IMR-90 (cell line): ENCODE data around the gene SUSD6. TPM values are rescaled to one million over a fixed set of nuclear protein-coding genes. Genes with fewer than 3 reads are reported as not detected.
A peak's percentile ranks its signal among the peaks of the same experiment; 100 is the strongest.

Experiments
- ATAC-seq: fragments of 200-7000 bp; cut with Tn5 transposase; 2 replicates; pipeline ENCODE4 v1.9.1; 2020; ENCODE audit warnings: low read depth, mild to moderate bottlenecking, moderate library complexity
- BruUV-seq: library from RNA; stranded (reverse); fragments of 400-500 nt; replicated peaks from 2 replicates; lab custom pipeline; 2021; lab: Mats Ljungman, UMichigan
- CTCF ChIA-PET: fragments of 300-600 bp; formaldehyde crosslinking; extraction: SDS; loops from one replicate; lab custom pipeline; 2021; ENCODE audit warnings: antibody characterized with exemption; lab: Yijun Ruan, JAX
- POLR2A ChIA-PET: fragments of 300-600 bp; sonication (Branson Sonifier 250); formaldehyde crosslinking; loops from one replicate; lab custom pipeline; 2022; ENCODE audit warnings: antibody characterized with exemption; ENCODE audit not compliant: unreplicated experiment; lab: Charles Lee
- DNase-seq: peaks from one replicate; pipeline ENCODE4 v3.0.0; 2013
- H2AFZ ChIP-seq: replicated peaks from 2 replicates; pipeline ENCODE3; 2013; ENCODE audit warnings: low read length, mild to moderate bottlenecking; ENCODE audit not compliant: poor library complexity
- H2AK5ac ChIP-seq: 2 replicates; pipeline ENCODE4 v1.6.1; 2013; ENCODE audit warnings: low read depth, low read length, inconsistent platforms
- H2AK9ac ChIP-seq: replicated peaks from 2 replicates; pipeline ENCODE3; 2013; ENCODE audit warnings: mild to moderate bottlenecking, low read depth, low read length, moderate library complexity; ENCODE audit not compliant: poor library complexity
- H2BK120ac ChIP-seq: 2 replicates; pipeline ENCODE4 v1.6.1; 2013; ENCODE audit warnings: low read depth, low read length, inconsistent platforms
- H2BK15ac ChIP-seq: 3 replicates; pipeline ENCODE4 v1.6.1; 2013; ENCODE audit warnings: low read depth, low read length, inconsistent platforms
- H2BK20ac ChIP-seq: 2 replicates; pipeline ENCODE4 v1.6.1; 2013; ENCODE audit warnings: low read depth, mild to moderate bottlenecking, inconsistent platforms, low read length, moderate library complexity
- H2BK5ac ChIP-seq: 2 replicates; pipeline ENCODE4 v1.6.1; 2013; ENCODE audit warnings: mild to moderate bottlenecking, low read depth, low read length, inconsistent platforms; ENCODE audit not compliant: poor library complexity, severe bottlenecking
- H3K14ac ChIP-seq: replicated peaks from 2 replicates; pipeline ENCODE4 v1.6.1; 2013; ENCODE audit warnings: low read depth, low read length, inconsistent platforms
- H3K18ac ChIP-seq: 2 replicates; pipeline ENCODE4 v1.6.1; 2013; ENCODE audit warnings: low read depth, low read length, control low read depth
- H3K23ac ChIP-seq: 2 replicates; pipeline ENCODE4 v1.6.1; 2013; ENCODE audit warnings: low read depth, low read length, inconsistent platforms
- H3K27ac ChIP-seq: 2 replicates; pipeline ENCODE4 v1.5.1; 2013; ENCODE audit warnings: mild to moderate bottlenecking, control low read depth, low read length; ENCODE audit not compliant: insufficient read depth
- H3K27me3 ChIP-seq: 2 replicates; pipeline ENCODE4 v1.6.1; 2013; ENCODE audit warnings: low read length; ENCODE audit not compliant: control insufficient read depth, insufficient read depth
- H3K36me3 ChIP-seq: 2 replicates; pipeline ENCODE4 v1.6.1; 2013; ENCODE audit warnings: low read length, mixed read lengths; ENCODE audit not compliant: control insufficient read depth, insufficient read depth
- H3K4ac ChIP-seq: 2 replicates; pipeline ENCODE4 v1.6.1; 2013; ENCODE audit warnings: low read depth, low read length, inconsistent platforms
- H3K4me1 ChIP-seq: 2 replicates; pipeline ENCODE4 v1.6.1; 2013; ENCODE audit warnings: low read length, mixed read lengths; ENCODE audit not compliant: control insufficient read depth, insufficient read depth
- H3K4me2 ChIP-seq: 2 replicates; pipeline ENCODE4 v1.6.1; 2013; ENCODE audit warnings: low read depth, mild to moderate bottlenecking, control low read depth, low read length, moderate library complexity
- H3K4me3 ChIP-seq: 2 replicates; pipeline ENCODE4 v1.5.1; 2013; ENCODE audit warnings: low read depth, mild to moderate bottlenecking, control low read depth, low read length, moderate library complexity; ENCODE audit not compliant: insufficient read depth
- H3K56ac ChIP-seq: 2 replicates; pipeline ENCODE4 v1.6.1; 2013; ENCODE audit warnings: low read length, inconsistent platforms; ENCODE audit not compliant: insufficient read depth; ENCODE audit errors: extremely low read depth
- H3K79me1 ChIP-seq, 2 experiments: 2 replicates each; pipeline ENCODE4 v1.6.1; 2013; ENCODE audit warnings: low read length in 2 of 2, inconsistent platforms in 1 of 2, low read depth in 1 of 2
- H3K9ac ChIP-seq: 2 replicates; pipeline ENCODE4 v1.6.1; 2013; ENCODE audit warnings: low read depth, low read length, control low read depth
- H3K9me1 ChIP-seq: 2 replicates; pipeline ENCODE4 v1.6.1; 2013; ENCODE audit warnings: low read length, inconsistent platforms; ENCODE audit not compliant: insufficient read depth
- H3K9me3 ChIP-seq: 2 replicates; pipeline ENCODE4 v1.6.1; 2013; ENCODE audit warnings: low read length; ENCODE audit not compliant: control insufficient read depth, insufficient read depth
- H4K20me1 ChIP-seq: 2 replicates; pipeline ENCODE4 v1.6.1; 2013; ENCODE audit warnings: low read length, inconsistent platforms; ENCODE audit not compliant: insufficient read depth
- H4K5ac ChIP-seq: 2 replicates; pipeline ENCODE4 v1.6.1; 2013; ENCODE audit warnings: mild to moderate bottlenecking, low read depth, low read length, control low read depth
- H4K8ac ChIP-seq, 2 experiments: 2 replicates each; pipeline ENCODE4 v1.6.1; 2013; ENCODE audit warnings: low read depth in 2 of 2, low read length in 2 of 2, control low read depth in 1 of 2, inconsistent platforms in 1 of 2
- H4K91ac ChIP-seq: 2 replicates; pipeline ENCODE4 v1.6.1; 2013; ENCODE audit warnings: low read depth, low read length, inconsistent platforms; ENCODE audit not compliant: insufficient read depth
- BHLHE40 ChIP-seq: fragments of 150-350 bp; IDR thresholded peaks from 2 replicates; pipeline ENCODE4 v1.6.1; 2016; ENCODE audit warnings: mild to moderate bottlenecking, low read depth, low read length
- CEBPB ChIP-seq: IDR thresholded peaks from 2 replicates; pipeline ENCODE4 v1.6.1; 2012; ENCODE audit warnings: low read depth, low read length, improper control_type of control experiment
- CHD1 ChIP-seq: IDR thresholded peaks from 2 replicates; pipeline ENCODE4 v1.6.1; 2012; ENCODE audit warnings: low read depth, low read length, improper control_type of control experiment
- CTCF ChIP-seq: conservative IDR thresholded peaks from 2 replicates; pipeline ENCODE4 v1.5.1; 2012; ENCODE audit warnings: mild to moderate bottlenecking, low read depth, low read length, improper control_type of control experiment
- FOS ChIP-seq: fragments of 150-350 bp; IDR thresholded peaks from 2 replicates; pipeline ENCODE4 v1.6.1; 2016; ENCODE audit warnings: low read depth, low read length
- MAFK ChIP-seq: IDR thresholded peaks from 2 replicates; pipeline ENCODE4 v1.6.1; 2012; ENCODE audit warnings: low read depth, low read length, improper control_type of control experiment
- MAZ ChIP-seq: IDR thresholded peaks from 2 replicates; pipeline ENCODE4 v1.6.1; 2012; ENCODE audit warnings: low read depth, mild to moderate bottlenecking, low read length, improper control_type of control experiment, moderate library complexity, borderline replicate concordance
- MXI1 ChIP-seq: IDR thresholded peaks from 2 replicates; pipeline ENCODE4 v1.6.1; 2012; ENCODE audit warnings: low read depth, mild to moderate bottlenecking, low read length, moderate library complexity, borderline replicate concordance
- NFE2L2 ChIP-seq: fragments of 150-350 bp; IDR thresholded peaks from 2 replicates; pipeline ENCODE4 v1.6.1; 2016; ENCODE audit warnings: low read depth, mild to moderate bottlenecking, low read length
- POLR2A ChIP-seq: IDR thresholded peaks from 2 replicates; pipeline ENCODE4 v1.6.1; 2012; ENCODE audit warnings: mild to moderate bottlenecking, low read depth, low read length
- RAD21 ChIP-seq: IDR thresholded peaks from 2 replicates; pipeline ENCODE4 v1.6.1; 2012; ENCODE audit warnings: low read length, improper control_type of control experiment
- RCOR1 ChIP-seq: IDR thresholded peaks from 2 replicates; pipeline ENCODE4 v1.6.1; 2012; ENCODE audit warnings: mild to moderate bottlenecking, low read length, improper control_type of control experiment; ENCODE audit not compliant: insufficient replicate concordance
- RFX5 ChIP-seq: IDR thresholded peaks from 2 replicates; pipeline ENCODE4 v1.8.0; 2012; ENCODE audit warnings: low read depth, mild to moderate bottlenecking, low read length, moderate library complexity
- SMC3 ChIP-seq: fragments of 150-350 bp; IDR thresholded peaks from 2 replicates; pipeline ENCODE4 v1.6.1; 2016; ENCODE audit warnings: low read depth, mild to moderate bottlenecking, antibody characterized with exemption, low read length, moderate library complexity
- USF2 ChIP-seq: fragments of 150-350 bp; IDR thresholded peaks from 2 replicates; pipeline ENCODE4 v1.6.1; 2017; ENCODE audit warnings: mild to moderate bottlenecking, antibody characterized with exemption, low read length, low read depth
- WGBS, 2 experiments: methylation state at CpG; one replicate each; pipeline versions ENCODE4 v1.1.5 to v1.1.7; 2013; ENCODE audit warnings: missing lambda C conversion rate in 2 of 2; ENCODE audit not compliant: insufficient read length in 1 of 2; ENCODE audit errors: extremely low coverage in 2 of 2; 5-methylcytosine and 5-hydroxymethylcytosine counted together
- dilution Hi-C: fragments of 300-500 bp; cut with HindIII; formaldehyde crosslinking; loops from one replicate; pipeline ENCODE4 v1.14.3; 2018; ENCODE audit warnings: low sequenced_read_pairs; ENCODE audit not compliant: unreplicated experiment
- in situ Hi-C: fragments of 300-500 bp; cut with MboI; formaldehyde crosslinking; loops from 3 replicates; pipeline ENCODE4 v1.14.3; 2019; ENCODE audit warnings: low sequenced_read_pairs, inconsistent platforms, mixed read lengths
- intact Hi-C: fragments of 100-400 bp; cut with micrococcal nuclease; formaldehyde crosslinking; loops from 2 replicates; pipeline ENCODE4 v1.10.0; 2022
- polyA plus RNA-seq, 3 experiments: library from polyadenylated mRNA; depleted of rRNA; stranded (reverse); fragments of >200 nt; gene quantifications; 2 replicates each; pipeline ENCODE4 v1.2.3, GENCODE V29; 2012; ENCODE audit warnings: low replicate concordance in 1 of 3
- total RNA-seq: library from RNA; depleted of rRNA; stranded (reverse); fragments of >200 nt; gene quantifications from 2 replicates; pipeline ENCODE4 v1.2.3, GENCODE V29; 2012
- TF ChIP-seq, protein P1 (sequence below): fragments of 150-350 bp; IDR thresholded peaks from 2 replicates; pipeline ENCODE4 v1.6.1; 2016; ENCODE audit warnings: low read depth, mild to moderate bottlenecking, low read length, moderate library complexity, borderline replicate concordance

SUSD6 gene
- total and polyA plus RNA-seq, 2 of the 4 experiments (the other 2 are of a cell fraction), result 2.3 to 10.1 TPM

DNA sequence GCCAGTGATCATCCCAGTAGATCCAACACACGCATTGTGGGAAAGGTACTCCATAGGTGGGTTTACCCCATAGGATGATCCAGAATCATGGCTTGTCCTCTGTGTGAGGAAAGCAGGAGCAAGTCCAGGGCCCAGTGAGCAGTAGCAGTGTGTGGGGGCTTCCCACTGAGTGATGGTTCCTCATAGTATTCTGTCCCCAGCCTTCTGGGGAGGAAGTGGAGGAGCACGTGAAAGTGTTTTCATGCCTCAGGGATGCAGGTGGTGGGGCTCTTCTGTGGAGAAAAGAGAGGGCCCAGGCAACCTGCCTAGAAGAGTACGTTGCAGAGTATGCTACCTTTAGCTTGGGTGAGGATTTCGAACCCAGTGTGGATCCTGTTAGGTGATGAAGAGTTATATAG, 56.5 kb downstream of the SUSD6 start:
- H4K8ac ChIP-seq, result peak overlapping the region in 1 of 2 experiments; percentile 22; a peak in 2 of 4 replicates
- H3K9me3 ChIP-seq, result no peaks in the 10 kb centered on the region
- in situ Hi-C loops (no loop called here), intact Hi-C loops (loop anchor here (5.0 kb wide), 1 partner anchor 44 kb away; no protein-coding TSS in a partner anchor), dilution Hi-C loops (no loop called here)
- BruUV-seq, result no TSS peak
- WGBS, 2 experiments, result no CpG with 5 or more reads among the region's 4 CpGs
- peaks cover 30% of the 10 kb centered on the region for H3K4me1 ChIP-seq
- no peak overlapping the region for H3K4me2 ChIP-seq
- no peaks in the 10 kb centered on the region for H3K36me3 ChIP-seq
- H3K79me1 ChIP-seq, result peaks cover 51 to 90% of the 10 kb centered on the region in 2 experiments
- peak overlapping the region; percentile 69 for H2BK20ac ChIP-seq
- H2AK9ac ChIP-seq, result no peak overlapping the region
- peak overlapping the region; percentile 86; the same call in 1 of the 2 replicates for H2AK5ac ChIP-seq
- ATAC-seq (no peak), DNase-seq (no peak)
- no peak overlapping the region for H2AFZ ChIP-seq
- no peak for TF ChIP-seq POLR2A
- TF ChIP-seq MAFK, result no peak
- no peak for TF ChIP-seq MAZ
- TF ChIP-seq, protein P1, sequence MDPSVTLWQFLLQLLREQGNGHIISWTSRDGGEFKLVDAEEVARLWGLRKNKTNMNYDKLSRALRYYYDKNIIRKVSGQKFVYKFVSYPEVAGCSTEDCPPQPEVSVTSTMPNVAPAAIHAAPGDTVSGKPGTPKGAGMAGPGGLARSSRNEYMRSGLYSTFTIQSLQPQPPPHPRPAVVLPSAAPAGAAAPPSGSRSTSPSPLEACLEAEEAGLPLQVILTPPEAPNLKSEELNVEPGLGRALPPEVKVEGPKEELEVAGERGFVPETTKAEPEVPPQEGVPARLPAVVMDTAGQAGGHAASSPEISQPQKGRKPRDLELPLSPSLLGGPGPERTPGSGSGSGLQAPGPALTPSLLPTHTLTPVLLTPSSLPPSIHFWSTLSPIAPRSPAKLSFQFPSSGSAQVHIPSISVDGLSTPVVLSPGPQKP, result no peak
- no peak for TF ChIP-seq USF2
- no peak for TF ChIP-seq SMC3
- no peak for TF ChIP-seq CTCF
- TF ChIP-seq RCOR1, result no peak
- no peak for TF ChIP-seq RAD21
- TF ChIP-seq CEBPB, result no peak
- TF ChIP-seq BHLHE40, result no peak
- TF ChIP-seq RFX5, result no peak
- no peak for TF ChIP-seq FOS
- TF ChIP-seq MXI1, result no peak
- TF ChIP-seq CHD1, result no peak
- TF ChIP-seq NFE2L2, result no peak
- H3K9me1 ChIP-seq, result peaks cover 45% of the 10 kb centered on the region
- ChIA-PET CTCF (interaction anchor here (0.6 kb wide), 1 partner anchor 12 kb away, joined by 5 read pairs; no protein-coding TSS in a partner anchor), POLR2A (no interaction called here)
- no peak overlapping the region for H3K56ac ChIP-seq
- peak overlapping the region; percentile 63 for H2BK120ac ChIP-seq
- H3K4me3 ChIP-seq, result no peak overlapping the region
- peak overlapping the region; percentile 86 for H3K4ac ChIP-seq
- H3K27ac ChIP-seq, result peak overlapping the region; percentile 32; the same call in 1 of the 2 replicates
- peak overlapping the region; percentile 67 for H3K14ac ChIP-seq
- H2BK5ac ChIP-seq, result no peak overlapping the region
- no peak overlapping the region for H3K23ac ChIP-seq
- H4K20me1 ChIP-seq, result peaks cover 43% of the 10 kb centered on the region
- peak overlapping the region; percentile 75; the same call in 1 of the 2 replicates for H3K18ac ChIP-seq
- H3K27me3 ChIP-seq, result no peaks in the 10 kb centered on the region
- H3K9ac ChIP-seq, result no peak overlapping the region
- peak overlapping the region; percentile 83; the same call in 1 of the 3 replicates for H2BK15ac ChIP-seq
- peak overlapping the region; percentile 86 for H4K91ac ChIP-seq
- H4K5ac ChIP-seq, result peak overlapping the region; percentile 4; the same call in 1 of the 2 replicates
